NCI-H128 (cell line): ENCODE results near the gene SEMA3B.

Source experiments
- DNase-seq: peaks from one replicate; lab custom pipeline; 2025; ENCODE audit not compliant: unreplicated experiment; lab: John Stamatoyannopoulos, UW

Gene SEMA3B

GRCh38 chr3:50327129-50327528, 58.2 kb downstream of the SEMA3B start:
- no peak for DNase-seq
